Neural cell (in vitro differentiated cells): ENCODE data around the gene TIMM22. TPM values are rescaled to one million over a fixed set of nuclear protein-coding genes. Genes with fewer than 3 reads are reported as not detected.

Experiments used
- H2AFZ ChIP-seq: fragments of 200-600, 300-800 bp; sonication (generic), shearing (Covaris generic); 2 replicates; pipeline ENCODE4 v1.6.0; 2014; ENCODE audit warnings: low read depth, mild to moderate bottlenecking, antibody characterized with exemption, low read length, moderate library complexity
- H3F3A ChIP-seq: fragments of 200-600 bp; shearing (Covaris generic); 2 replicates; pipeline ENCODE4 v1.6.1; 2016; ENCODE audit warnings: mild to moderate bottlenecking, moderate library complexity, mixed read lengths, antibody characterized with exemption, low read length; ENCODE audit not compliant: insufficient read depth, poor library complexity, severe bottlenecking
- H3K27ac ChIP-seq: fragments of 200-600, 300-800 bp; sonication (generic), shearing (Covaris generic); 2 replicates; pipeline ENCODE4 v1.5.1; 2014; ENCODE audit warnings: mild to moderate bottlenecking, low read length, moderate library complexity
- H3K27me3 ChIP-seq: fragments of 300-800, 200-600 bp; sonication (generic), shearing (Covaris generic); 2 replicates; pipeline ENCODE4 v1.6.0; 2014; ENCODE audit warnings: mild to moderate bottlenecking, low read depth, low read length, moderate library complexity; ENCODE audit not compliant: insufficient read depth
- H3K36me3 ChIP-seq: fragments of 300-800, 200-600 bp; sonication (generic), shearing (Covaris generic); 2 replicates; pipeline ENCODE4 v1.5.1; 2014; ENCODE audit warnings: mild to moderate bottlenecking, antibody characterized with exemption, low read length, moderate library complexity; ENCODE audit not compliant: insufficient read depth
- H3K4me2 ChIP-seq: fragments of 300-800, 200-600 bp; sonication (generic), shearing (Covaris generic); 2 replicates; pipeline ENCODE4 v1.6.0; 2014; ENCODE audit warnings: mild to moderate bottlenecking, low read length
- H3K4me3 ChIP-seq: fragments of 300-800, 200-600 bp; sonication (generic), shearing (Covaris generic); 2 replicates; pipeline ENCODE4 v1.5.1; 2014; ENCODE audit warnings: mild to moderate bottlenecking, low read length, moderate library complexity
- H3K79me2 ChIP-seq: fragments of 200-600 bp; shearing (Covaris generic); replicated peaks from 2 replicates; pipeline ENCODE4 v1.6.0; 2014; ENCODE audit warnings: mild to moderate bottlenecking, low read length, moderate library complexity; ENCODE audit not compliant: insufficient read depth
- H3K9ac ChIP-seq: fragments of 300-800, 200-600 bp; sonication (generic), shearing (Covaris generic); 2 replicates; pipeline ENCODE4 v1.6.1; 2016; ENCODE audit warnings: mild to moderate bottlenecking, low read length, mixed read lengths
- H3K9me2 ChIP-seq: fragments of 200-600 bp; shearing (Covaris generic); 2 replicates; pipeline ENCODE4 v1.6.1; 2016; ENCODE audit warnings: mild to moderate bottlenecking, low read length, mixed read lengths; ENCODE audit not compliant: insufficient read depth
- H3K9me3 ChIP-seq: fragments of 200-600, 300-800 bp; sonication (generic), shearing (Covaris generic); 2 replicates; pipeline ENCODE4 v1.6.1; 2016; ENCODE audit warnings: mild to moderate bottlenecking, mixed run types, low read length, moderate library complexity, mixed read lengths
- H4K20me1 ChIP-seq: fragments of 200-600 bp; shearing (Covaris generic); 2 replicates; pipeline ENCODE4 v1.6.1; 2016; ENCODE audit warnings: mild to moderate bottlenecking, mixed run types; ENCODE audit not compliant: insufficient read depth
- CTCF ChIP-seq: fragments of 450-650 bp; IDR thresholded peaks from 2 replicates; pipeline ENCODE4 v1.5.1; 2014; ENCODE audit warnings: antibody characterized with exemption, mild to moderate bottlenecking, moderate library complexity; ENCODE audit not compliant: poor library complexity, severe bottlenecking
- EP300 ChIP-seq: fragments of 450-650 bp; conservative IDR thresholded peaks from 2 replicates; pipeline ENCODE4 v1.6.1; 2014; ENCODE audit warnings: antibody characterized with exemption, mild to moderate bottlenecking, moderate library complexity; ENCODE audit not compliant: poor library complexity, severe bottlenecking
- EZH2 ChIP-seq: fragments of 200-600, 300-800 bp; shearing (Covaris generic), sonication (generic); IDR thresholded peaks from 2 replicates; pipeline ENCODE4 v1.6.1; 2014; ENCODE audit warnings: antibody characterized with exemption, low read length, borderline replicate concordance, mild to moderate bottlenecking; ENCODE audit not compliant: insufficient read depth, poor library complexity, severe bottlenecking
- MXI1 ChIP-seq: fragments of 450-650 bp; conservative IDR thresholded peaks from 2 replicates; pipeline ENCODE4 v1.6.1; 2014; ENCODE audit warnings: antibody characterized with exemption, mild to moderate bottlenecking; ENCODE audit not compliant: poor library complexity, severe bottlenecking
- POLR2AphosphoS5 ChIP-seq: IDR thresholded peaks from 2 replicates; pipeline ENCODE4 v1.6.1; 2012
- RAD21 ChIP-seq: fragments of 450-650 bp; conservative IDR thresholded peaks from 2 replicates; pipeline ENCODE4 v1.6.1; 2014; ENCODE audit warnings: antibody characterized with exemption, mild to moderate bottlenecking, moderate library complexity
- SMC3 ChIP-seq: fragments of 450-650 bp; conservative IDR thresholded peaks from 2 replicates; pipeline ENCODE4 v1.6.1; 2014; ENCODE audit warnings: antibody characterized with exemption, mild to moderate bottlenecking, moderate library complexity; ENCODE audit not compliant: poor library complexity
- TAF1 ChIP-seq: IDR thresholded peaks from 2 replicates; pipeline ENCODE4 v1.6.1; 2012; ENCODE audit warnings: low read depth
- polyA plus RNA-seq: library from polyadenylated mRNA; depleted of rRNA; stranded (reverse); fragments of >200 nt; gene quantifications from 2 replicates; pipeline ENCODE4 v1.2.3, GENCODE V29; 2014
- TF ChIP-seq, protein P1 (sequence below): IDR thresholded peaks from 2 replicates; pipeline ENCODE4 v1.6.1; 2012; ENCODE audit warnings: borderline replicate concordance

The TIMM22 gene
- polyA plus RNA-seq, 1 donor from 2014 or later, result 16.7 TPM

DNA sequence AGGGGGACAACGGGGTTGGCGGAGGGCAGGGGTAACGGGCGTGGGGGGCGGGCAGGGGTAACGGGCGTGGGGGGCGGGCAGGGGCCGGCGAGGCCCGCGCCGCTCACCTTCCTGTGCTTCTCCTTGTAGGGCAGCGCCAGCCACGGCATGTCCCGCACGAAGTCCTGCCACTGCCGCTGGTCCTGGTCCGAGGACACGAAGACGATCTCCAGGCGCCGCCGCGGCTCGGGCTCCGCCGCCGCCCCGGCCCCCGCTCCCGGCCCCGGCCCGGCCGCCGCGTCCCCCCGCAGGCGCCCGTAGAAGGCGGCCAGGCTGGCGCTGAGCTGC lies 17.8 kb upstream of the TIMM22 start:
- peaks cover 8% of the 10 kb centered on the region for H3F3A ChIP-seq
- peak overlapping the region; percentile 95 for H3K4me3 ChIP-seq
- H3K79me2 ChIP-seq, result peaks cover 41% of the 10 kb centered on the region
- H3K9ac ChIP-seq, result peak overlapping the region; percentile 64
- no peaks in the 10 kb centered on the region for H4K20me1 ChIP-seq
- no peaks in the 10 kb centered on the region for H3K36me3 ChIP-seq
- H2AFZ ChIP-seq, result no peak overlapping the region
- H3K9me3 ChIP-seq, result no peaks in the 10 kb centered on the region
- no peak overlapping the region for H3K27ac ChIP-seq
- TF ChIP-seq EP300 (no peak), SMC3 (no peak), POLR2AphosphoS5 (no peak), RAD21 (no peak), MXI1 (no peak), EZH2 (no peak), TAF1 (no peak), CTCF (no peak)
- TF ChIP-seq, protein P1, sequence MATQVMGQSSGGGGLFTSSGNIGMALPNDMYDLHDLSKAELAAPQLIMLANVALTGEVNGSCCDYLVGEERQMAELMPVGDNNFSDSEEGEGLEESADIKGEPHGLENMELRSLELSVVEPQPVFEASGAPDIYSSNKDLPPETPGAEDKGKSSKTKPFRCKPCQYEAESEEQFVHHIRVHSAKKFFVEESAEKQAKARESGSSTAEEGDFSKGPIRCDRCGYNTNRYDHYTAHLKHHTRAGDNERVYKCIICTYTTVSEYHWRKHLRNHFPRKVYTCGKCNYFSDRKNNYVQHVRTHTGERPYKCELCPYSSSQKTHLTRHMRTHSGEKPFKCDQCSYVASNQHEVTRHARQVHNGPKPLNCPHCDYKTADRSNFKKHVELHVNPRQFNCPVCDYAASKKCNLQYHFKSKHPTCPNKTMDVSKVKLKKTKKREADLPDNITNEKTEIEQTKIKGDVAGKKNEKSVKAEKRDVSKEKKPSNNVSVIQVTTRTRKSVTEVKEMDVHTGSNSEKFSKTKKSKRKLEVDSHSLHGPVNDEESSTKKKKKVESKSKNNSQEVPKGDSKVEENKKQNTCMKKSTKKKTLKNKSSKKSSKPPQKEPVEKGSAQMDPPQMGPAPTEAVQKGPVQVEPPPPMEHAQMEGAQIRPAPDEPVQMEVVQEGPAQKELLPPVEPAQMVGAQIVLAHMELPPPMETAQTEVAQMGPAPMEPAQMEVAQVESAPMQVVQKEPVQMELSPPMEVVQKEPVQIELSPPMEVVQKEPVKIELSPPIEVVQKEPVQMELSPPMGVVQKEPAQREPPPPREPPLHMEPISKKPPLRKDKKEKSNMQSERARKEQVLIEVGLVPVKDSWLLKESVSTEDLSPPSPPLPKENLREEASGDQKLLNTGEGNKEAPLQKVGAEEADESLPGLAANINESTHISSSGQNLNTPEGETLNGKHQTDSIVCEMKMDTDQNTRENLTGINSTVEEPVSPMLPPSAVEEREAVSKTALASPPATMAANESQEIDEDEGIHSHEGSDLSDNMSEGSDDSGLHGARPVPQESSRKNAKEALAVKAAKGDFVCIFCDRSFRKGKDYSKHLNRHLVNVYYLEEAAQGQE, result no peak
- no peak overlapping the region for H3K4me2 ChIP-seq
- H3K27me3 ChIP-seq, result no peaks in the 10 kb centered on the region
- H3K9me2 ChIP-seq, result no peaks in the 10 kb centered on the region

DNA sequence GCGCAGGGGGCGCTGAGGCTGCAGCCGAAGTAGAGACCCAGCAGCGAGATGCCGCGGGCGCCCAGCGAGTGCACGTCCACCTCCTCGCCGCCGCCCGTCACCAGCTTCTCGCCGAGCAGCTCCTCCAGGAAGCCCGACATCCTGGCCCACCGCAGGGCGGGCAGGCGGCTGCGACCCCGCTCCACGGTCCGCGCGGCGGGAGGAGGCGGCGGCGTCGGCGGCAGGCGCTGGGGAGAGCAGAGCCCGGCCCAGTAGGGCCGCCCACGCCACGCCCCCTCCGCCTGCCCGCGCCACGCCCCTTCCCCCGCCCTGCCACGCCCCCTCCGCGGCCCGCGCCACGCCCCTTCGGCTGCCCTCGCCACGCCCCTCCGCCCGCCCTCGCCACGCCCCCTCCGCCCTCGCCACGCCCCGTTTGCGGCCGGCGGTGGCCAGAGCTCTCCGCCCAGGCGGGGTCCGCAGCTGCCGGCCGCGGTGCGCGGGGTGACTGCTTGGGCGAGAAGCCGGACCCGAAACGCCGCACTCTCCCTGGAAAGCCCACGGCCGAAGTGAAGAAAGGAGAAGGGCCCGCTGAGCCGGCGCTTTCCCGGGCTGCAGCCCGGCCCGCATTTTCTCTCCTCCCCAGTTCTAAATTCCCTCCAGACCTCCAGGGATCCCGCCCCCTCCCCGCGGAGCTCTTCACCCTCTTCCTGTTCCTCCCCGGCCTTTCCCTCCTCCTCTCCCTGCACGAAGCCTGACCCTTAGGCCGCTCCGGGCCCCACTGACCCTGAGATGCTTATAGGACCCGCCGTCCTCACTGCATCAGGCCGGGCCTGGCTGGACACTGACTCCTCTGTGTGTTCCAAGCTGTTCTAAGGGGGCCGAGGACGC lies 17.2 kb upstream of the TIMM22 start, which contains the start of gene NXN:
Gene NXN (minus strand): TSS at position 238 of the 867 bp plus-strand sequence.
- H2AFZ ChIP-seq, result peak within 1 kb of the TSS; percentile 19
- no peaks in the 10 kb centered on the region for H3K9me2 ChIP-seq
- H3K27me3 ChIP-seq, result no peaks in the 10 kb centered on the region
- H3K79me2 ChIP-seq, result peaks cover 37% of the 10 kb centered on the region
- TF ChIP-seq CTCF (peak; percentile 51), EZH2 (no peak), MXI1 (peak; percentile 58), TAF1 (peak; percentile 13), POLR2AphosphoS5 (peak; percentile 68), EP300 (no peak), SMC3 (peak; percentile 43), RAD21 (peak; percentile 53)
- TF ChIP-seq, protein P1, result peak; percentile 20
- H3K4me3 ChIP-seq, result peak within 1 kb of the TSS; percentile 95
- no peaks in the 10 kb centered on the region for H3K36me3 ChIP-seq
- no peaks in the 10 kb centered on the region for H4K20me1 ChIP-seq
- peak within 1 kb of the TSS; percentile 47 for H3K27ac ChIP-seq
- no peak within 1 kb of the TSS for H3K4me2 ChIP-seq
- peaks cover 8% of the 10 kb centered on the region for H3F3A ChIP-seq
- no peaks in the 10 kb centered on the region for H3K9me3 ChIP-seq
- H3K9ac ChIP-seq, result peak within 1 kb of the TSS; percentile 77
